NCI-H1694 treated with DMSO at 0.1 percent for 48 hours (cell line): ENCODE results near the gene ITPKB.

Source experiments
- DNase-seq: peaks from one replicate; lab custom pipeline; 2025; lab: John Stamatoyannopoulos, UW

Gene ITPKB

GRCh38 chr1:226704169-226704937 lies 34.7 kb downstream of the ITPKB start:
- no peak for DNase-seq

GRCh38 chr1:226702957-226703831 lies 35.9 kb downstream of the ITPKB start:
- DNase-seq = peak; percentile 21

- DNase-seq = no peak
Observed at GRCh38 chr1:226702318-226702956, 36.6 kb downstream of the ITPKB start.

- DNase-seq = no peak
Observed at GRCh38 chr1:226700861-226701260, 38.2 kb downstream of the ITPKB start.

- no peak for DNase-seq
Observed at GRCh38 chr1:226699166-226699565, 39.9 kb downstream of the ITPKB start.

GRCh38 chr1:226698659-226699058 lies 40.4 kb downstream of the ITPKB start:
- no peak for DNase-seq

- DNase-seq = no peak
Observed at GRCh38 chr1:226697929-226698544, 41.0 kb downstream of the ITPKB start.

GRCh38 chr1:226697151-226697928 lies 41.7 kb downstream of the ITPKB start:
- no peak for DNase-seq

- no peak for DNase-seq
Observed at GRCh38 chr1:226696547-226696946, 42.5 kb downstream of the ITPKB start.

- DNase-seq = no peak
Observed at GRCh38 chr1:226695335-226695900, 43.7 kb downstream of the ITPKB start.

- DNase-seq = no peak
Observed at GRCh38 chr1:226692823-226693222, 46.3 kb downstream of the ITPKB start.

GRCh38 chr1:226692051-226692792 lies 46.9 kb downstream of the ITPKB start:
- no peak for DNase-seq

- no peak for DNase-seq
Observed at GRCh38 chr1:226691247-226691646, 47.8 kb downstream of the ITPKB start.

- no peak for DNase-seq
Observed at GRCh38 chr1:226690460-226690982, 48.6 kb downstream of the ITPKB start.

- DNase-seq = no peak
Observed at GRCh38 chr1:226688808-226689207, 50.3 kb downstream of the ITPKB start.

- DNase-seq = no peak
Observed at GRCh38 chr1:226688056-226688748, 50.9 kb downstream of the ITPKB start.

GRCh38 chr1:226687426-226687825 lies 51.7 kb downstream of the ITPKB start:
- no peak for DNase-seq

- peak; percentile 76 for DNase-seq
Observed at GRCh38 chr1:226686440-226687425, 52.3 kb downstream of the ITPKB start.
